Measurements from ENCODE around the gene MMS22L.

The MMS22L gene

GRCh38 chr6:97282726-97283617 lies at the start of gene MMS22L:
TSS of gene MMS22L (minus strand) at chr6:97283216. CDS start at chr6:97282477, 739 bp downstream.
- DNase-seq (ENCODE audit: low read depth in 2 of 2) = peak; percentile 92 to 94

GRCh38 chr6:97322811-97323210 lies 39.8 kb upstream of the MMS22L start:
- peak; percentile 15 to 17 for DNase-seq (ENCODE audit: low read depth in 2 of 2)

GRCh38 chr6:97322226-97322625 lies 39.2 kb upstream of the MMS22L start:
- DNase-seq (ENCODE audit: low read depth in 2 of 2) = no peak

- DNase-seq (ENCODE audit: low read depth in 2 of 2) = no peak
These were observed 34.0 kb upstream of the MMS22L start for GRCh38 chr6:97316978-97317377.

GRCh38 chr6:97312241-97312640 lies 29.2 kb upstream of the MMS22L start:
- DNase-seq (ENCODE audit: low read depth in 2 of 2) = no peak

- no peak for DNase-seq (ENCODE audit: low read depth in 2 of 2)
These were observed 23.7 kb upstream of the MMS22L start for GRCh38 chr6:97306544-97307320.

- DNase-seq (ENCODE audit: low read depth in 2 of 2) = no peak
These were observed 22.5 kb upstream of the MMS22L start for GRCh38 chr6:97305414-97306066.

- no peak for DNase-seq (ENCODE audit: low read depth in 2 of 2)
These were observed 21.7 kb upstream of the MMS22L start for GRCh38 chr6:97304701-97305100.

GRCh38 chr6:97294451-97294850 lies 11.4 kb upstream of the MMS22L start:
- no peak for DNase-seq (ENCODE audit: low read depth in 2 of 2)

GRCh38 chr6:97293198-97293696 lies 10.2 kb upstream of the MMS22L start:
- DNase-seq (ENCODE audit: low read depth in 2 of 2) = no peak

GRCh38 chr6:97292671-97293070 lies 9.7 kb upstream of the MMS22L start:
- peak in 1 of 2 experiments; percentile 4 for DNase-seq (ENCODE audit: low read depth in 2 of 2)

- no peak for DNase-seq (ENCODE audit: low read depth in 2 of 2)
These were observed 8.9 kb upstream of the MMS22L start for GRCh38 chr6:97291896-97292295.

- no peak for DNase-seq (ENCODE audit: low read depth in 2 of 2)
These were observed 6.3 kb upstream of the MMS22L start for GRCh38 chr6:97289332-97289731.

- no peak for DNase-seq (ENCODE audit: low read depth in 2 of 2)
These were observed 5.2 kb upstream of the MMS22L start for GRCh38 chr6:97288188-97288587.

- DNase-seq (ENCODE audit: low read depth in 2 of 2) = no peak
These were observed 734 bp downstream of the MMS22L start for GRCh38 chr6:97282238-97282725.

- no peak for DNase-seq (ENCODE audit: low read depth in 2 of 2)
These were observed 2.2 kb downstream of the MMS22L start for GRCh38 chr6:97280766-97281165.

- DNase-seq (ENCODE audit: low read depth in 2 of 2) = no peak
These were observed 7.2 kb downstream of the MMS22L start for GRCh38 chr6:97275804-97276203.

GRCh38 chr6:97269821-97270220 lies 13.2 kb downstream of the MMS22L start:
- DNase-seq (ENCODE audit: low read depth in 2 of 2) = no peak

- DNase-seq (ENCODE audit: low read depth in 2 of 2) = no peak
These were observed 20.3 kb downstream of the MMS22L start for GRCh38 chr6:97262676-97263075.

- DNase-seq (ENCODE audit: low read depth in 2 of 2) = no peak
These were observed 36.2 kb downstream of the MMS22L start for GRCh38 chr6:97246842-97247241.

GRCh38 chr6:97240222-97240621 lies 42.8 kb downstream of the MMS22L start:
- peak; percentile 20 to 26 for DNase-seq (ENCODE audit: low read depth in 2 of 2)

GRCh38 chr6:97231911-97232310 lies 51.1 kb downstream of the MMS22L start:
- DNase-seq (ENCODE audit: low read depth in 2 of 2) = no peak

Measured in fibroblast of skin of left quadriceps (primary cell).